K562 (cell line): ENCODE data around the gene LTBP4. TPM values are rescaled to one million over a fixed set of nuclear protein-coding genes. Genes with fewer than 3 reads are reported as not detected.
A peak's percentile ranks its signal among the peaks of the same experiment; 100 is the strongest.

Experiments used
- ETV5 ChIP-seq: sonication (generic); formaldehyde crosslinking; IDR thresholded peaks from 2 replicates; pipeline ENCODE4 v1.4.0; 2020; ENCODE audit warnings: low read depth, mild to moderate bottlenecking, missing genetic modification reagents
- FOSL1 ChIP-seq: fragments of 200-800 bp; sonication (Bioruptor generic); conservative IDR thresholded peaks from 2 replicates; pipeline ENCODE4 v1.6.1; 2016; ENCODE audit warnings: missing genetic modification characterization, missing compliant biosample characterization
- GATAD2A ChIP-seq: fragments of 450-650 bp; IDR thresholded peaks from 2 replicates; pipeline ENCODE4 v1.6.1; 2017
- L3MBTL2 ChIP-seq: fragments of 450-650 bp; IDR thresholded peaks from 2 replicates; pipeline ENCODE4 v1.6.1; 2016; ENCODE audit warnings: mild to moderate bottlenecking, moderate library complexity
- MAX ChIP-seq: sonication (generic); formaldehyde crosslinking; IDR thresholded peaks from 2 replicates; pipeline ENCODE4 v1.9.0; 2022; ENCODE audit warnings: mild to moderate bottlenecking, missing genetic modification reagents
- MIER1 ChIP-seq: fragments of 450-650 bp; IDR thresholded peaks from 2 replicates; pipeline ENCODE4 v1.6.1; 2016; ENCODE audit warnings: antibody characterized with exemption, mild to moderate bottlenecking, low read depth
- MNT ChIP-seq, 2 experiments: fragments of 450-650 bp; conservative IDR thresholded peaks; 2 replicates each; pipeline ENCODE4 v1.6.1; 2017; ENCODE audit warnings: mild to moderate bottlenecking in 2 of 2, moderate library complexity in 2 of 2
- MTA3 ChIP-seq: fragments of 450-650 bp; formaldehyde crosslinking; IDR thresholded peaks from 2 replicates; pipeline ENCODE4 v1.6.1; 2017; ENCODE audit warnings: mild to moderate bottlenecking, borderline replicate concordance
- NFYB ChIP-seq: IDR thresholded peaks from 2 replicates; pipeline ENCODE4 v1.6.1; 2011; ENCODE audit warnings: mild to moderate bottlenecking, moderate library complexity; ENCODE audit not compliant: insufficient read length; ENCODE audit errors: extremely low read depth
- NKRF ChIP-seq: fragments of 450-650 bp; IDR thresholded peaks from 2 replicates; pipeline ENCODE4 v1.6.1; 2016; ENCODE audit warnings: borderline replicate concordance
- PBX2 ChIP-seq, 2 experiments: IDR thresholded peaks in 1 of 2; conservative IDR thresholded peaks in 1 of 2; 2 replicates each; pipeline ENCODE4 v1.6.1; 2016; ENCODE audit warnings: low read depth in 2 of 2, mild to moderate bottlenecking in 1 of 2, missing compliant biosample characterization in 1 of 2, missing genetic modification characterization in 1 of 2, moderate library complexity in 1 of 2
- PHF21A ChIP-seq: fragments of 450-650 bp; IDR thresholded peaks from 2 replicates; pipeline ENCODE4 v1.6.1; 2017; ENCODE audit warnings: low read depth, borderline replicate concordance
- PKNOX1 ChIP-seq: fragments of 450-650 bp; IDR thresholded peaks from 2 replicates; pipeline ENCODE4 v1.6.1; 2016
- RAD51 ChIP-seq: fragments of 450-650 bp; IDR thresholded peaks from 2 replicates; pipeline ENCODE4 v1.7.1; 2016; ENCODE audit warnings: low read depth, mild to moderate bottlenecking, borderline replicate concordance
- RCOR1 ChIP-seq, 2 experiments: IDR thresholded peaks; 2 replicates each; pipeline ENCODE4 v1.6.1; 2012; ENCODE audit warnings: low read depth in 2 of 2, low read length in 2 of 2, borderline replicate concordance in 1 of 2, improper control_type of control experiment in 1 of 2
- TCF3 ChIP-seq: sonication (generic); formaldehyde crosslinking; IDR thresholded peaks from 2 replicates; pipeline ENCODE4 v1.4.0; 2020; ENCODE audit warnings: mild to moderate bottlenecking, missing genetic modification reagents
- ZNF780A ChIP-seq: fragments of 250-450 bp; sonication (Bioruptor Pico); IDR thresholded peaks from 2 replicates; pipeline ENCODE4 v1.5.0; 2021; ENCODE audit warnings: mild to moderate bottlenecking
- polyA plus RNA-seq, 8 experiments: library from polyadenylated mRNA; depleted of rRNA in 4 of 8; stranded (reverse) in 5 of 8; unstranded in 3 of 8; fragments of >200 nt; fragmentation: Nextera tagmentation in 2 of 8; fragmentation: Illumina TruSeq in 1 of 8; extraction: Ambion mirVana in 2 of 8; extraction: Trizol in 1 of 8; gene quantifications; 2 replicates each; pipeline versions ENCODE4 v1.2.1 to v1.2.3, GENCODE V29; 2011 to 2014; ENCODE audit warnings: inconsistent platforms in 1 of 8, missing spikeins in 1 of 8
- total RNA-seq, 7 experiments: library from RNA; depleted of rRNA in 6 of 7; stranded (reverse); fragments of >200 nt in 6 of 7; fragmentation: Illumina TruSeq in 2 of 7; extraction: Trizol in 2 of 7; gene quantifications; 2 replicates each; pipeline versions ENCODE4 v1.2.1 to v1.2.3, GENCODE V29; 2011 to 2021; ENCODE audit warnings: low replicate concordance in 1 of 7

Gene LTBP4
- total and polyA plus RNA-seq, 9 of the 15 experiments (the other 6 are each of a cell fraction or from before 2014, with no cell fraction given), result 0.35 to 160 (median 31.6) TPM

- TF ChIP-seq FOSL1 (tag) (0 out of 2 replicates have a peak, but pooled peaks have one; percentile 39), NFYB (no peak), L3MBTL2 (peak; percentile 42; the same call in 1 of the 2 replicates), PKNOX1 (peak; percentile 67), ZNF780A (CRISPR knock-in tag) (no peak), GATAD2A (no peak), MNT (conservative IDR thresholded peaks at IDR 0.05) (peak in 1 of 2 experiments; percentile 59; a peak in 3 of 4 replicates), MIER1 (0 out of 2 replicates have a peak, but pooled peaks have one; percentile 21), MTA3 (peak; percentile 71; the same call in 1 of the 2 replicates), MAX (CRISPR knock-in tag) (peak; percentile 57), TCF3 (CRISPR knock-in tag) (peak; percentile 56), RAD51 (no peak), ETV5 (no peak), NKRF (no peak), PHF21A (no peak), PBX2 (CRISPR knock-in tag; IDR thresholded peaks at IDR 0.05; ENCODE audit: low read depth) (no peak), PBX2 (tag; conservative IDR thresholded peaks at IDR 0.05; ENCODE audit: low read depth) (0 out of 2 replicates have a peak, but pooled peaks have one; percentile 10), RCOR1 (IDR thresholded peaks at IDR 0.05; ENCODE audit: borderline replicate concordance in 1 of 2, low read depth in 2 of 2, low read length in 2 of 2) (peak; percentile 28 to 87; a peak in 3 of 4 replicates)
These were observed 22.5 kb downstream of the LTBP4 start (continued) for GRCh38 chr19:40623403-40624251.
